Neuronal stem cell (in vitro differentiated cells): ENCODE data around the gene TMEM132D.

Source experiments
- DNase-seq: peaks from one replicate; pipeline ENCODE4 v3.0.0-alpha.2; 2013; ENCODE audit warnings: low spot score
- H2AFZ ChIP-seq: one replicate; pipeline ENCODE4 v1.6.1; 2013; ENCODE audit warnings: mild to moderate bottlenecking, low read length, inconsistent platforms
- H2AK5ac ChIP-seq: 2 replicates; pipeline ENCODE4 v1.6.1; 2013; ENCODE audit warnings: low read depth, mild to moderate bottlenecking, inconsistent platforms, low read length, moderate library complexity, mixed read lengths
- H2BK120ac ChIP-seq: 2 replicates; pipeline ENCODE4 v1.6.1; 2013; ENCODE audit warnings: low read depth, mild to moderate bottlenecking, inconsistent platforms, low read length, moderate library complexity, mixed read lengths
- H2BK12ac ChIP-seq: one replicate; pipeline ENCODE4 v1.6.1; 2013; ENCODE audit warnings: low read length, inconsistent platforms
- H2BK15ac ChIP-seq: 2 replicates; pipeline ENCODE4 v1.6.1; 2013; ENCODE audit warnings: mild to moderate bottlenecking, low read length, inconsistent platforms, mixed read lengths
- H2BK5ac ChIP-seq: one replicate; pipeline ENCODE4 v1.6.1; 2013; ENCODE audit warnings: inconsistent platforms, mild to moderate bottlenecking, low read length, moderate library complexity
- H3K14ac ChIP-seq: one replicate; pipeline ENCODE4 v1.6.1; 2013; ENCODE audit warnings: low read length, inconsistent platforms
- H3K18ac ChIP-seq: 2 replicates; pipeline ENCODE4 v1.6.1; 2013; ENCODE audit warnings: low read length, inconsistent platforms
- H3K23ac ChIP-seq: 2 replicates; pipeline ENCODE4 v1.6.1; 2013; ENCODE audit warnings: low read depth, mild to moderate bottlenecking, mixed read lengths, low read length, inconsistent platforms; ENCODE audit not compliant: poor library complexity
- H3K27ac ChIP-seq: replicated peaks from 3 replicates; pipeline ENCODE4 v1.5.1; 2013; ENCODE audit warnings: low read length, inconsistent platforms
- H3K27me3 ChIP-seq, 3 experiments: 2 replicates each; pipeline ENCODE4 v1.6.1; 2013; ENCODE audit warnings: low read length in 3 of 3, mild to moderate bottlenecking in 2 of 3, inconsistent platforms in 1 of 3, low read depth in 1 of 3, mixed read lengths in 1 of 3, moderate library complexity in 1 of 3; ENCODE audit not compliant: control insufficient read depth in 3 of 3, insufficient read depth in 3 of 3
- H3K36me3 ChIP-seq, 2 donors: replicated peaks in 1 of 2; 2 replicates each; pipeline ENCODE4 v1.6.1; 2013; ENCODE audit warnings: low read length in 2 of 2; ENCODE audit not compliant: control insufficient read depth in 2 of 2, insufficient read depth in 2 of 2
- H3K4ac ChIP-seq: 2 replicates; pipeline ENCODE4 v1.6.1; 2013; ENCODE audit warnings: inconsistent platforms, mild to moderate bottlenecking, low read length, moderate library complexity
- H3K4me1 ChIP-seq, 2 donors: 1 replicate in 1 of 2; 2 replicates in 1 of 2; pipeline ENCODE4 v1.6.1; 2013; ENCODE audit warnings: low read length in 2 of 2, low read depth in 1 of 2; ENCODE audit not compliant: control insufficient read depth in 2 of 2, insufficient read depth in 1 of 2
- H3K4me2 ChIP-seq: one replicate; pipeline ENCODE4 v1.6.1; 2013; ENCODE audit warnings: mild to moderate bottlenecking, low read length, inconsistent platforms; ENCODE audit not compliant: insufficient read depth, poor library complexity, severe bottlenecking
- H3K4me3 ChIP-seq, 2 donors: 2 replicates each; pipeline ENCODE4 v1.5.1; 2013; ENCODE audit warnings: low read length in 2 of 2, mild to moderate bottlenecking in 2 of 2, inconsistent platforms in 1 of 2, moderate library complexity in 1 of 2
- H3K79me1 ChIP-seq: one replicate; pipeline ENCODE4 v1.6.1; 2013; ENCODE audit warnings: low read depth, mild to moderate bottlenecking, inconsistent platforms, low read length, moderate library complexity
- H3K9ac ChIP-seq: one replicate; pipeline ENCODE4 v1.6.1; 2013; ENCODE audit warnings: mild to moderate bottlenecking, low read depth, low read length, inconsistent platforms; ENCODE audit not compliant: poor library complexity
- H3K9me3 ChIP-seq, 2 donors: replicated peaks in 1 of 2; 2 replicates each; pipeline versions ENCODE3 to v1.6.1; 2013; ENCODE audit warnings: low read length in 2 of 2, mild to moderate bottlenecking in 2 of 2, inconsistent platforms in 1 of 2, low read depth in 1 of 2, mixed read lengths in 1 of 2, moderate library complexity in 1 of 2; ENCODE audit not compliant: control insufficient read depth in 2 of 2, insufficient read depth in 1 of 2
- H4K8ac ChIP-seq: one replicate; pipeline ENCODE4 v1.6.1; 2013; ENCODE audit warnings: low read depth, mild to moderate bottlenecking, inconsistent platforms, low read length, moderate library complexity
- H4K91ac ChIP-seq: one replicate; pipeline ENCODE4 v1.6.1; 2013; ENCODE audit warnings: low read length, low read depth, mild to moderate bottlenecking, inconsistent platforms; ENCODE audit not compliant: poor library complexity
- WGBS, 2 donors: extraction: QIAGEN DNeasy Blood & Tissue Kit; methylation state at CpG; one replicate each; pipeline ENCODE4 v1.1.7; 2013; ENCODE audit warnings: missing lambda C conversion rate in 2 of 2, mixed read lengths in 1 of 2; ENCODE audit not compliant: insufficient read length in 2 of 2, insufficient replicate concordance in 1 of 2; ENCODE audit errors: extremely low coverage in 2 of 2; 5-methylcytosine and 5-hydroxymethylcytosine counted together

Gene TMEM132D

DNA sequence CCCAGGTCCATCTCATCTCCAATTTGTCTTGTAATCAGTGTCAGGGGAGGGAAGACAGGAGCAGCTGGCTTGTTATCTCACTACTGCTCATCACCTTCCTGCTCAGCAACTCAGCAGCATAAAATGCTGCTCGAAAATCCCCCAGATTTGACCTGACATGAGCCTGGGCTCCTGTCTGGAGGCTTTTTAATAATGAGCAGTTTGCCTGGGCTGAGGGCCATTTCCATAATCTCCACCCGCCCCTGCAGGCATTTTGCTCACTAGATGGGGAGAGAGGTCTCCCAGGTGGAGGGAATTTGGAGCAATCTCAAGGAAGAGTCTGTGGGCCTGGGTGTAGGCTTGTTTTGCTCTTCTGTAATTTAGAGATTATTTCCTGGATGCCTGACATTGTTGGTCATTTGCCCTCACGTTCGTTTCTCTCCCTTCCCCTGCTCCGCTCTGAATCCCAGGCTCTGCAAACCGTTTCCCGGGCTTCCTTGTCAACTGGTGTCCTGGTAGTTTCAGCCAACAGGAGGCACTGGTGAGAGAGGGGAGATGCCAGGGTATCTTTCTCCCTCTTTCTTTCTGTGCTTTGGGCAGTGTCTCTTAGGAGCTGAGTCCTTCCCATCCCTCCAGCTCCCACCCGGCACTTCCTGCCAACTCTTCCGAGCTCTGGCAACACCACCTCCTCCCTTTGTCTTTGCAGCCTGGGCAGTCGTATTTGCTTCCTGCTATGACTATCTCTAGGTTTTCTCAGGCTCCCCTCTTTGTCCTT, 751.3 kb downstream of the TMEM132D start:
- Histone ChIP-seq H3K23ac (no peak overlapping the region), H3K4ac (no peak overlapping the region), H3K4me2 (no peak overlapping the region), H3K18ac (peak overlapping the region; percentile 71), H2BK5ac (no peak overlapping the region), H4K91ac (no peak overlapping the region), H3K14ac (no peak overlapping the region), H3K4me1 (peaks cover 6 to 7% of the 10 kb centered on the region in 2 donors), H2AFZ (no peak overlapping the region), H3K4me3 (no peak overlapping the region), H3K27ac (no peak overlapping the region), H3K9ac (no peak overlapping the region), H2BK120ac (no peak overlapping the region), H3K9me3 (no peaks in the 10 kb centered on the region), H3K27me3 (no peaks in the 10 kb centered on the region), H3K79me1 (no peaks in the 10 kb centered on the region), H2BK15ac (no peak overlapping the region), H4K8ac (no peak overlapping the region), H2AK5ac (no peak overlapping the region), H2BK12ac (no peak overlapping the region), H3K36me3 (no peaks in the 10 kb centered on the region)
- no CpG with 5 or more reads among the region's 10 CpGs for WGBS, 2 donors
- no peak for DNase-seq

GRCh38 chr12:129150721-129151120, 753.1 kb downstream of the TMEM132D start:
- Histone ChIP-seq H3K79me1 (no peaks in the 10 kb centered on the region), H3K4me3 (no peak overlapping the region), H3K4ac (no peak overlapping the region), H3K36me3 (no peaks in the 10 kb centered on the region), H2BK12ac (no peak overlapping the region), H3K18ac (no peak overlapping the region), H3K4me1 (peaks cover 6 to 7% of the 10 kb centered on the region in 2 donors), H3K27ac (no peak overlapping the region), H4K8ac (peak overlapping the region; percentile 32), H2BK5ac (no peak overlapping the region), H3K14ac (no peak overlapping the region), H3K4me2 (no peak overlapping the region), H2BK120ac (no peak overlapping the region), H3K27me3 (no peaks in the 10 kb centered on the region), H2BK15ac (no peak overlapping the region), H3K23ac (no peak overlapping the region), H3K9me3 (no peaks in the 10 kb centered on the region), H3K9ac (no peak overlapping the region), H2AFZ (no peak overlapping the region), H2AK5ac (no peak overlapping the region), H4K91ac (no peak overlapping the region)
- DNase-seq, result no peak
- WGBS, 2 donors, result no CpG with 5 or more reads among the region's 11 CpGs

GRCh38 chr12:129145381-129145780, 758.4 kb downstream of the TMEM132D start:
- H4K8ac ChIP-seq, result no peak overlapping the region
- H3K14ac ChIP-seq, result no peak overlapping the region
- no peak overlapping the region for H3K4me2 ChIP-seq
- no peaks in the 10 kb centered on the region for H3K9me3 ChIP-seq
- no peak overlapping the region for H3K4ac ChIP-seq
- no CpG with 5 or more reads among the region's 7 CpGs for WGBS, 2 donors
- H3K79me1 ChIP-seq, result no peaks in the 10 kb centered on the region
- no peak overlapping the region for H3K9ac ChIP-seq
- H3K23ac ChIP-seq, result no peak overlapping the region
- no peak overlapping the region for H2BK5ac ChIP-seq
- H2BK15ac ChIP-seq, result no peak overlapping the region
- no peak overlapping the region for H3K18ac ChIP-seq
- no peak overlapping the region for H2AK5ac ChIP-seq
- H2BK120ac ChIP-seq, result no peak overlapping the region
- no peak overlapping the region for H3K27ac ChIP-seq
- no peak overlapping the region for H4K91ac ChIP-seq
- H3K36me3 ChIP-seq, result no peaks in the 10 kb centered on the region
- H2BK12ac ChIP-seq, result no peak overlapping the region
- no peak for DNase-seq
- H3K4me1 ChIP-seq, result peaks cover 6 to 7% of the 10 kb centered on the region in 2 donors
- no peak overlapping the region for H3K4me3 ChIP-seq
- no peak overlapping the region for H2AFZ ChIP-seq
- H3K27me3 ChIP-seq, result no peaks in the 10 kb centered on the region

DNA sequence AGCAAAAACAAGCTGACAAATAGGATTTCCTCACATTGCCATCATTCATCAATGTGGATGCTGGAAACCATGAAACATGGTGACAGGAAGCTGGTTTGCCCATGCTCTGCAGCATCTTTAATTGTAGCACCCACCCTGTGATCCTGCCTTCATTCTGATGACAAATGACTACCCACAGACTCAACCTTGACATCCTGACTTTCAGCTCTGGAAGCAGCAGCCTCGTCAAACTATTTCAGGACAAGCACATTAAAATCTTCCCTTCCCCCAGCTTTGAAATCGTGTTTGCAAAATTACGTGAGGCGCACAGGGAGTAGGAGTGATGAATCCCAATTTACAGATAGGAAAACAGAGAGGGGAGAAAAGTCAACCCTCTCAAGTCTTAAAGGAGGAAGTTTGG, 765.0 kb downstream of the TMEM132D start:
- WGBS, 2 donors, result no CpG with 5 or more reads among the region's 4 CpGs

More for the DNA sequence above, 765.0 kb downstream of the TMEM132D start:
- no peak overlapping the region for H3K4ac ChIP-seq
- no peak overlapping the region for H2AFZ ChIP-seq
- H3K9ac ChIP-seq, result no peak overlapping the region
- H3K14ac ChIP-seq, result no peak overlapping the region
- no peak overlapping the region for H3K27ac ChIP-seq
- H3K23ac ChIP-seq, result no peak overlapping the region
- H4K91ac ChIP-seq, result no peak overlapping the region
- no peak overlapping the region for H4K8ac ChIP-seq
- no peak overlapping the region for H2BK5ac ChIP-seq
- no peak overlapping the region for H2BK120ac ChIP-seq
- no peak for DNase-seq
- no peak overlapping the region for H2BK12ac ChIP-seq
- no peaks in the 10 kb centered on the region for H3K9me3 ChIP-seq
- H3K4me3 ChIP-seq, result no peak overlapping the region
- H3K27me3 ChIP-seq, result no peaks in the 10 kb centered on the region
- no peak overlapping the region for H2BK15ac ChIP-seq
- H3K4me2 ChIP-seq, result no peak overlapping the region
- H2AK5ac ChIP-seq, result no peak overlapping the region
- no peaks in the 10 kb centered on the region for H3K36me3 ChIP-seq
- no peaks in the 10 kb centered on the region for H3K4me1 ChIP-seq
- H3K79me1 ChIP-seq, result no peaks in the 10 kb centered on the region
- H3K18ac ChIP-seq, result no peak overlapping the region
